ENCODE data around the gene PTPRN2.

- TF ChIP-seq CTCF (conservative IDR thresholded peaks at IDR 0.05; ENCODE audit: low read length) (no peak), EZH2phosphoT487 (IDR thresholded peaks at IDR 0.05; ENCODE audit: borderline replicate concordance, low read depth, low read length) (no peak)
These were observed 819.4 kb downstream of the PTPRN2 start for GRCh38 chr7:157768198-157768597.

Measured in OCI-LY7 (cell line).